Measurements from ENCODE around the gene NOTUM. TPM values are rescaled to one million over a fixed set of nuclear protein-coding genes. Genes with fewer than 3 reads are reported as not detected.
"Not testable (repeated sequence)": the region's sequence is repeated elsewhere in the genome, so short reads cannot be mapped to it uniquely, and the experiment has no call there.

NOTUM gene
- total RNA-seq, 1 donor from 2014 or later = 0.07 TPM

GRCh38 chr17:81924557-81925532 lies 36.1 kb downstream of the NOTUM start:
- no peak for DNase-seq (ENCODE audit: low read depth, low spot score)

- no peak for DNase-seq (ENCODE audit: low read depth, low spot score)
Observed at GRCh38 chr17:81923302-81924260, 37.4 kb downstream of the NOTUM start.

DNA sequence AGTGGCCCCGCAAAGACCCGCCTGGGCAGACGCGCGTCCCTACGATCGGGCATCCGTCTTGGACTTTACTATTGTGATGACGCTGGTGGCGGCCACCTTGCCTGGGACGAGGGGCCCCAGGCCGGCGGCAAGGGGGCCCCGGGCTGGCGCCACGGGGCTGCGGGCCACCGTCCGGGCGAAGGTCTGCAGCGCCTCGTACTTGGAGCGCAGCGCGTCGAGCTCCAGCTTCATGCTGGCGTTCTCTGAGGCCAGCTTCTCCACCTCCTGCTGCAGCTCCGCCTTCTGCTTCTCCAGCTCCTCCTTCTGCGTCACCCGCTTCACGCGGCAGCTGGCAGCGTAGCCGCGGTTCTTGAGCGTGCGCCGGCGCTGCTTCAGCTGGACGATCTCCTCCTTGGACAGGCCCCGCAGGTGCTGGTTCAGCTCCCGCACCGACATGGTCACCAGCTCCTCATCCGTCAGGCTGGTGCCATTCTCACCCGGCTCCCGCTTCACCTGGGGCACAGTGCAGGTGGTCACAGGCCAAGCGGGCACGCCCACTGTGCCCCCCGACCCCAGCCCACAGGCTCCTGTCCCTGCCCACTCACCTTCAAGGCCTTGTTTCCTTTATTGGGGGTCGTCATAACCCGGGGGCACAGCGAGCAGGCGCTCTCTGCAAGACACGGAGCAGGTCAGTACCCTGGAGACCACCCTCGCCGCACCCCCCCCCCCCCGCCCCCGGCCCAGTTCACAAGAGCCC lies 38.3 kb downstream of the NOTUM start:
- DNase-seq (ENCODE audit: low read depth, low spot score) = no peak

GRCh38 chr17:81921996-81922565 lies 38.9 kb downstream of the NOTUM start:
- no peak for DNase-seq (ENCODE audit: low read depth, low spot score)

GRCh38 chr17:81921537-81921862 lies 39.5 kb downstream of the NOTUM start:
- DNase-seq (ENCODE audit: low read depth, low spot score) = no peak

DNA sequence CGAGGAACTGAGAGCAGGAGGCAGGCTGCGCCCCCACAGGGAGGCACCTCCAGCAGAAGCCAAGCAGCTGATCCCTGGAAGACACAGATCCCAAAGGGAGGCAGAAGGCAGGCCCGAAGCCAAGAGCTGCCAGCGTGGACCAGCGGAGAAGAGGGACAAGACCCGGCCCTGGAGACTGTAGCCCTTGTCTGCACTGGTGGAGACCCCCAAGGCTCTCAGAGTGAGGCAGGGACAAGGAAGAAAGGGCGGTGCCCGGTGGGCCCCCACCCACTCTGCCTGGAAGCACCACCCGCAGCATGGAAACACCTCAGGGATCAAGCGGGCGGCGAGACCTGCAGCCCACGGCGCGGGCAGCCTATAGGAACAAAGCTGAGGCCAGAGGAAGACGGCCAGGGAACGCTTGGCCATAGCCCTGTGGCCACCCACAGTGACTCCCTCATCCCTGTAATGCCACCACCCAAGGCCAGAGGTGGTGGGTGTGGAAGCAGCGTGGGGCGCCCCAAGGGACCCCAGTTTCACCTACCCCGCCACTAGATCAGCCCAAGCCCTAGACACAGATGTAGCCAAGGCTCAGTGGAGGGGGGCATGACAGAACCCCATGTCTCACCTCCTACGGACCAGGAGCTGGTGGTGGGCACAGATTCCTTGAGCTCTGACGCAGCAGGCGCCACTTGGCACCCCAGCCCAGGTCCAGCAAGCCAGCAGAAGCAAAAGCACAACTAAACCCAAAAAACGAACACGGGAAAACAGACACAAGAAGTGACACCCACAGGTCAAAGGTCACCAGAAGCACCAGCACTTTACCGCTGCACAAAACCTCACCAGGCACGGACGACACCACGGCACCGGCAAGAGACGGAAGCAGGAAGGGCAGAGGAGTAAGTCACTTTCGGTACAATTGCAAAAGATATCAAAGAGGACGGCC lies 40.1 kb downstream of the NOTUM start:
- DNase-seq (ENCODE audit: low read depth, low spot score) = no peak

DNA sequence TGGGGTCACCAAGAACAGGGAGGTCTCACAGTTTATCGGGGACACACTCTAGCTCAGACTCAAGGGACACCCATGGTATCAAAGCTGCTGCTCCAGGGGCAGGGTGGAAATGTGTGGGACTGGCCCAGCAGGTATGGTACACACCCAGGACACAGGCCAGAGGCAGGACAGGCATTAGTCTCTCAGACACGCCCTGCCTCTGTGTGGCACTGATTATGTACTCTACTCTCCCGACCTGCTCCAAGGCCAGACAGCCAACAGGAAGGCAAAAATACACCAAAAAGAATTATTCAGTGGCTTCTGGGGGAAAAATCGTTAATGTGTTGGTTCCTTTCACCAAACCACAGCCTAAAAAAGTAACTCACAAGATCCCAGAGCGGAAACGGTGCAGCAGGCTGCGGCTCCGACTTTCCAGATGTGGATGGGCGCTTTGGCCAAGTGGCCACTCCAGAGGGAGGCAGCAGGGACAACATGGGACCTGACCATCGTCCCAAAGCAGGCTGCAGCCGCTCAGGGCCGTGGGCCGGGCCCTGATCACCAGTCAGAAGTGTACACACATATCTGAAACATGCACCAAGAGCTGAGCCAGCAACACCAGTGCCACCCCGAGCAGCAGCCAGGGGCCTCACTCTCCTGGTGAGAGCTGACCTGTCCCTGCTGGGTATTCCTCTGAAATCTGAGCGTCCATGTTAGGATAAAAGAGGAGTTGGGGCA lies 42.0 kb downstream of the NOTUM start:
- no peak for DNase-seq (ENCODE audit: low read depth, low spot score)

DNA sequence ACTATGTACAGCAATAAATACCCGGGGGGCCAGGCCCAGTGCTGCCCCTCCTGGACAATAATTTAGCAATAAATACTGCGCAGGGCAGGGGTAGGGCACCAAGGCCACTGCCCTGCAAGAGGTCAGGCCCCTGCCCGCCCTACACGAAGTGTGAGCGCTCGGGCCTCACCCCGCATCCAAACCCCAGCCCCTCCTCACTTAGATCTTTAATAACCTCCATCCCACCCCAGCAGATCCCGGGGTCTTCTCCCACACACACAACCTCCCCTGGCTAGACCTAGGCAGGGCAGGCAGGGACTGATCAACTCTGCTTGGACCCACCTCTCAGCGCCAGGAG lies 42.7 kb downstream of the NOTUM start:
- DNase-seq (ENCODE audit: low read depth, low spot score) = not testable (repeated sequence)

GRCh38 chr17:81917565-81918332 lies 43.2 kb downstream of the NOTUM start, which contains the start of gene SIRT7:
Gene SIRT7 (minus strand): TSS chr17:81918176. CDS start chr17:81918131, 45 bp downstream.
- DNase-seq (ENCODE audit: low read depth, low spot score) = no peak

DNA sequence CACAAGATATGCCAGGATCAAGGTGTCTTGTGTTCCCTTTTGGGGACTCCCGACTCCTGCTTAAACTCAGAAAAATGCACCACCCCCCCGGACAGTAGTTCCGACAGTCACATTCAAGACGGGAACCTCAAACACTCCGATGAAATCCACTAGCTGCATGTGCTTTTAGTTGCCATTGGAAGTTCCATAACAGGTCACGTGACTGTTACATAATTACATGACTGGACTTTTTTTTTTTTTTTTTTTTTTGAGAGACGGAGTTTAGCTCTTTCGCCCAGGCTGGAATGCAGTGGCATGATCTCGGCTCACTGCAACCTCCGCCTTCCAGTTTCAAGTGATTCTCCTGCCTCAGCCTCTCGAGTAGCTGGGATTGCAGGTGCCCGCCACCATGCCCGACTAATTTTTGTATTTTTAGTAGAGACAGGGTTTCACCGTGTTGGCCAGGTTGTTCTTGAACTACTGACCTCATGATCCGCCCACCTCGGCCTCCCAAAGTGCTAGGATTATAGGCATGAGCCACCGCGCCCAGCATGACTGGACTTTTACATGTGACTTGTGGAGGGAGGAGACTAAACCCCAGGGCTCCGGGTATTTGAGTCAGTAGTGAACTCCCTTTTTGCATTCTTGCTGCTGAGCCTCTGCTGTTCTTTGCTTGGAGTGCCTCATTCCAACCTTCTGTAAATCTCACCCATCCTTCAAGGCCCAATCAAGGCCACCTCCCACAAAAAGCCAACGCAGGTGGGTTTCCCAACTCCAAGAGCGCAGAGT lies 44.6 kb downstream of the NOTUM start:
- no peak for DNase-seq (ENCODE audit: low read depth, low spot score)

DNA sequence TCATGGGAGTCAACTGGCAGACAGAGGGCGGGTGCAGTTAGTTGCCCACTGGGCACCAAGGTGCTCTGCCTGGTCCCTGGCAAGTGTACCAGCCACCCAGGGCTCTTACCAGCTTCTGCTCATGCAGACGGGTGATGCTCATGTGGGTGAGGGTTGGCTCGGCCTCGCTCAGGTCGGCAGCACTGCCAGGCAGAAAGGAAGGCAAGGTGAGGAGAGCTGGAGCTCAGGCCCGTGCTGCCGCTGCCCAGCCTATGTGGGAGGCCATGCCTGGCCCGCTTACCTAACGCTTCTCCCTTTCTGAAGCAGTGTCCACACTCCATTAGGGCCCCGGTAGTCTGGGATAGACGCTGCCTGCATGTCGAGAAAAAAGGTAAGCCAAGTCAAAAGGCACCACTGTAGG lies 45.7 kb downstream of the NOTUM start:
- DNase-seq (ENCODE audit: low read depth, low spot score) = no peak

GRCh38 chr17:81914103-81914850 lies 46.7 kb downstream of the NOTUM start:
- DNase-seq (ENCODE audit: low read depth, low spot score) = no peak

DNA sequence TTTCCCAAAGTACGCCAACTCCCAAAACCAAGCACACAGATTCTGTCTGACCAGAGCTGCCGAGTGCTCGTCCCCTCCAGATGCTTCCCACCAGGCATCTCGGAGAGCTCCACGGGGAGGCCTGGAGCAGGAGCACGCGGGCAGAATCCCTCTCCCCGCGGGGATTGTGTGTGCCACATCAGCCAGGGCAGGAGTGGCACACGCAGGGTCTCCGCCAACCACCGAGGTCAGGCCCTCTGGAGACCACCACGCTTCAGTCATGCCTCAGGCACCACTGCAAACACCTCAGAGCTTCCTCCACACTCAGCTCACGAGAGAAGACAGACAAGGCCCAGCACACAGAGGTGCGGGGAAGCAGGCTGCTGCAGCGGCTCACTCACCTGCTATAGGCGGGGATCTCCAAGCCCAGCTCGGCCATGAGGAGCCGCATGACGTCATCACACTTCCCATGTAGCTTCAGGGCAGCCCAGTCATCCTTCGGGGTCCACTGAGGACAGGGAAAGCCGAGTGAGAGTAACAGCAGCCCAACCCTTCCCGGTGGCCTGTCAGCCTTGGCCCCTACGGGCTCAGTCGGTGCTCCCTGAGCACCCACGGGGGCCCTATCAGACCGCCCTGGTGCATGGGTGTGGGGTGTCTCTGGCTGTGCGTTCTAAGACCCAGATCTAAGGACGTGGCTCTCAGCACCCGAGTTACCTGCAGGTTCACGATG lies 47.4 kb downstream of the NOTUM start:
- no peak for DNase-seq (ENCODE audit: low read depth, low spot score)

GRCh38 chr17:81912441-81913309 lies 48.3 kb downstream of the NOTUM start:
- no peak for DNase-seq (ENCODE audit: low read depth, low spot score)

GRCh38 chr17:81911969-81912368 lies 49.0 kb downstream of the NOTUM start:
- DNase-seq (ENCODE audit: low read depth, low spot score) = no peak

Measured in pulmonary artery endothelial cell (primary cell).